Fibroblast of lung (primary cell): ENCODE data around the gene ACTA1.

ENCODE experiments used
- EZH2 ChIP-seq: IDR thresholded peaks from 2 replicates; pipeline ENCODE4 v1.5.1; 2012; ENCODE audit warnings: low read length, control low read depth, mild to moderate bottlenecking; ENCODE audit errors: missing control alignments
- TF ChIP-seq, protein P1 (sequence below), 2 donors: IDR thresholded peaks in 1 of 2; conservative IDR thresholded peaks in 1 of 2; 1 replicate in 1 of 2; 2 replicates in 1 of 2; pipeline ENCODE4 v1.5.1; 2011 to 2012; ENCODE audit warnings: low read length in 2 of 2, control low read depth in 1 of 2, inconsistent platforms in 1 of 2, low read depth in 1 of 2, mild to moderate bottlenecking in 1 of 2

DNA sequence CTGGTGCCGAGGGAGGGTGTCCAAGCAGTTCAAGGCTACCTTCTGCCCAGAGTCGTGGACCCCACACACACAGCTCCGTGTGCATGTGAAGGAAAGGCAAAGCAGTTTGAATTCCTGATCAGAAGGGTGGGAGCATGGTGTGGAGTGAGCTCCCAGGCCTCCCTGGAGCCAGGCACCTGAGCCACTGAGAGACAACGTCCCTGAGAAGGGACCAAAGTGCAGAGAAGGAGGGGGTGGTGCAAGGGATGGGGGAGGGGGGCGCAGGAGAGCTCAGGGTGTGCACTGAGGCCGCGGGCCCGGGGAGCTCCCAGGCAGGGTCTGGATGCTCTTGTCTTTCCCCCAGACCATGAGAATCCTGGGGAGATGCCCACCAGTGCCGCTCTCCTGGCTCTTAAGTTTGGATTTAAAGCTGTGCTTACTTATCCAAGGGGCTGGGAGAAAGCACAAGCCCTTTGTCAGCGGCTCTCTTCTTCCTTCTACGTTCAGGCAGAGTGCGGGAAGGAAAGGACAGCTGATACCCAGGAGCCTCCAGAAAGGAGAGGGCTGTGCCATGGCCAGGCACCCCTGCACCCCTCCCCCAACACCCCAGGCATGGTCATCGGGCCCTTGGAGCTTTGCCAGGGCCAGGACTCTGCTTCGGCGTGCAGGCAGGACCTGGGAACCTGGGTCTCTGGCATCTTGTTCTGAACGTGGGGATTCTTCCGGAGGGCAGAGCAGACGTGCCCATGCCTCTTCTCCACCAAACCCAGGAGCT is 24.1 kb downstream of the ACTA1 start:
- TF ChIP-seq, protein P1, sequence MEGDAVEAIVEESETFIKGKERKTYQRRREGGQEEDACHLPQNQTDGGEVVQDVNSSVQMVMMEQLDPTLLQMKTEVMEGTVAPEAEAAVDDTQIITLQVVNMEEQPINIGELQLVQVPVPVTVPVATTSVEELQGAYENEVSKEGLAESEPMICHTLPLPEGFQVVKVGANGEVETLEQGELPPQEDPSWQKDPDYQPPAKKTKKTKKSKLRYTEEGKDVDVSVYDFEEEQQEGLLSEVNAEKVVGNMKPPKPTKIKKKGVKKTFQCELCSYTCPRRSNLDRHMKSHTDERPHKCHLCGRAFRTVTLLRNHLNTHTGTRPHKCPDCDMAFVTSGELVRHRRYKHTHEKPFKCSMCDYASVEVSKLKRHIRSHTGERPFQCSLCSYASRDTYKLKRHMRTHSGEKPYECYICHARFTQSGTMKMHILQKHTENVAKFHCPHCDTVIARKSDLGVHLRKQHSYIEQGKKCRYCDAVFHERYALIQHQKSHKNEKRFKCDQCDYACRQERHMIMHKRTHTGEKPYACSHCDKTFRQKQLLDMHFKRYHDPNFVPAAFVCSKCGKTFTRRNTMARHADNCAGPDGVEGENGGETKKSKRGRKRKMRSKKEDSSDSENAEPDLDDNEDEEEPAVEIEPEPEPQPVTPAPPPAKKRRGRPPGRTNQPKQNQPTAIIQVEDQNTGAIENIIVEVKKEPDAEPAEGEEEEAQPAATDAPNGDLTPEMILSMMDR (conservative IDR thresholded peaks at IDR 0.05 in 1 of 2, IDR thresholded peaks at IDR 0.05 in 1 of 2; ENCODE audit: low read depth in 1 of 2, low read length in 2 of 2), result no peak
- no peak for TF ChIP-seq EZH2
